ENCODE measurements around the gene LAMA1.

DNA sequence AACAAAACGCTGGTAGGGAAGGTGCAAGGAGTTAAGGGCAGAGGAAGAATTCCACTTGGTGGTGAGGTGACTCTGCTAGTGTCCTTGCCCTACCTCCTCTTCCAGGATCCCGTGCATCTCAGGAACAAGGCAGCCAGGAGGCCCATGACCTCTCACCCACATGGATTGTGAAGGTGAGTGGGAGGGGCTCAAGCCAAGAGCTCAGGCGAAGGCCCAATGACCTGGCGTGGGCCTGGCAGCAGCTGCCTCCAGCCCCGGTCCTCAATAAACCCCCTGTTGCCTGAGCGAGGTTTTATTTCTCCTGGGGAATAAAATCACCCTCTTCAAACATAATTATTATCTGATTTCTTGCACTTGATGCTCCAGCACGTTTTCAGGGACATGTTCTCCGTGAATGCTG is 28.2 kb downstream of the LAMA1 start:
- TF ChIP-seq TAF1 (IDR thresholded peaks at IDR 0.05; ENCODE audit: low read depth, low read length): no peak
- no peak for TF ChIP-seq POLR2A (IDR thresholded peaks at IDR 0.05; ENCODE audit: low read depth, low read length)
- no peak for TF ChIP-seq POLR2AphosphoS5 (IDR thresholded peaks at IDR 0.05; ENCODE audit: low read depth, low read length)
- TF ChIP-seq SPI1 (IDR thresholded peaks at IDR 0.05; ENCODE audit: low read depth, low read length): no peak
- TF ChIP-seq PAX5 (IDR thresholded peaks at IDR 0.05; ENCODE audit: insufficient read depth, low read length, severe bottlenecking): no peak
- no peak for TF ChIP-seq POU2F2 (IDR thresholded peaks at IDR 0.05; ENCODE audit: low read depth, low read length)

Measured in GM12891 (cell line).